Large intestine (tissue), 12 donors: Measurements from ENCODE around the gene PIK3AP1. TPM values are rescaled to one million over a fixed set of nuclear protein-coding genes. Genes with fewer than 3 reads are reported as not detected.

Experiments
- DNase-seq, 2 donors: peaks; one replicate each; pipeline versions ENCODE4 v3.0.0 to v3.0.0-alpha.2; 2013
- H3K27ac ChIP-seq: one replicate; pipeline ENCODE4 v1.5.1; 2013; ENCODE audit warnings: low read length
- H3K27me3 ChIP-seq: 2 replicates; pipeline ENCODE4 v1.6.1; 2013; ENCODE audit warnings: low read length; ENCODE audit not compliant: control insufficient read depth, insufficient read depth
- H3K36me3 ChIP-seq: 2 replicates; pipeline ENCODE4 v1.6.1; 2013; ENCODE audit warnings: low read length; ENCODE audit not compliant: control insufficient read depth, insufficient read depth
- H3K4me1 ChIP-seq: one replicate; pipeline ENCODE4 v1.6.1; 2013; ENCODE audit warnings: low read length; ENCODE audit not compliant: control insufficient read depth, insufficient read depth
- H3K4me3 ChIP-seq: one replicate; pipeline ENCODE4 v1.5.1; 2013; ENCODE audit warnings: low read length
- H3K9me3 ChIP-seq: one replicate; pipeline ENCODE4 v1.6.1; 2013; ENCODE audit warnings: mild to moderate bottlenecking, low read depth, low read length, moderate library complexity; ENCODE audit not compliant: control insufficient read depth
- WGBS: methylation state at CpG from one replicate; pipeline ENCODE4 v1.1.5; 2013; ENCODE audit warnings: low lambda C conversion rate; ENCODE audit not compliant: insufficient coverage; 5-methylcytosine and 5-hydroxymethylcytosine counted together
- long read RNA-seq, 11 donors: transcript quantifications; one replicate each; lab custom pipeline, GENCODE V29; 2026
- polyA plus RNA-seq: library from polyadenylated mRNA; unstranded; fragments of 120-200 nt; gene quantifications from one replicate; pipeline ENCODE4 v1.2.1, GENCODE V29; 2013

The PIK3AP1 gene
- polyA plus RNA-seq: 5.7 TPM
- long read RNA-seq, donor 1: 0 reads
- long read RNA-seq, donor 2: 0 reads
- long read RNA-seq, donor 3: 0 reads
- long read RNA-seq, donor 4: 0 reads
- long read RNA-seq, donor 5: 0 reads
- long read RNA-seq, donor 6, full-length matches to known transcripts: 1 of 1 reads
- long read RNA-seq, donor 6, partial matches to known transcripts: 0 of 1 reads
- long read RNA-seq, donor 6, other reads (novel, unspliced or antisense): 0 of 1 reads
- long read RNA-seq, donor 7: 0 reads
- long read RNA-seq, donor 8, full-length matches to known transcripts: 1 of 1 reads
- long read RNA-seq, donor 8, partial matches to known transcripts: 0 of 1 reads
- long read RNA-seq, donor 8, other reads (novel, unspliced or antisense): 0 of 1 reads
- long read RNA-seq, donor 9: 0 reads
- long read RNA-seq, donor 10, full-length matches to known transcripts: 1 of 12,750 reads
- long read RNA-seq, donor 10, partial matches to known transcripts: 12,749 of 12,750 reads
- long read RNA-seq, donor 10, other reads (novel, unspliced or antisense): 0 of 12,750 reads
- long read RNA-seq, donor 11, full-length matches to known transcripts: 1 of 6,820 reads
- long read RNA-seq, donor 11, partial matches to known transcripts: 6,819 of 6,820 reads
- long read RNA-seq, donor 11, other reads (novel, unspliced or antisense): 0 of 6,820 reads

- Histone ChIP-seq H3K27me3 (peaks cover 11% of the 10 kb centered on the region), H3K4me1 (peaks cover 8% of the 10 kb centered on the region), H3K4me3 (peak within 1 kb of the TSS; percentile 59), H3K9me3 (no peaks in the 10 kb centered on the region), H3K27ac (no peak within 1 kb of the TSS), H3K36me3 (no peaks in the 10 kb centered on the region)
- WGBS: no CpG with 5 or more reads among the region's 52 CpGs
- DNase-seq: peak; percentile 27 to 64
Observed at GRCh38 chr10:96720422-96721206, at the start of gene PIK3AP1. PIK3AP1 (minus strand) TSS chr10:96720514; CDS start chr10:96720394, 120 bp downstream.

- no peaks in the 10 kb centered on the region for H3K36me3 ChIP-seq
- H3K9me3 ChIP-seq: peaks cover 3% of the 10 kb centered on the region
- 97% methylated on average over 5 of the region's 11 CpGs for WGBS
- no peak overlapping the region for H3K27ac ChIP-seq
- no peaks in the 10 kb centered on the region for H3K27me3 ChIP-seq
- H3K4me3 ChIP-seq: no peak overlapping the region
- no peaks in the 10 kb centered on the region for H3K4me1 ChIP-seq
- no peak for DNase-seq
Observed at GRCh38 chr10:96768136-96768535, 47.8 kb upstream of the PIK3AP1 start.

GRCh38 chr10:96767611-96768010, 47.3 kb upstream of the PIK3AP1 start:
- DNase-seq: peak in 1 of 2 donors; percentile 29
- H3K27ac ChIP-seq: no peak overlapping the region
- no peaks in the 10 kb centered on the region for H3K36me3 ChIP-seq
- no peaks in the 10 kb centered on the region for H3K27me3 ChIP-seq
- H3K9me3 ChIP-seq: peaks cover 3% of the 10 kb centered on the region
- WGBS: 100% methylated on average over 1 of the region's 2 CpGs
- H3K4me1 ChIP-seq: no peaks in the 10 kb centered on the region
- H3K4me3 ChIP-seq: no peak overlapping the region

GRCh38 chr10:96765406-96766240, 45.3 kb upstream of the PIK3AP1 start:
- H3K27ac ChIP-seq: no peak overlapping the region
- no peaks in the 10 kb centered on the region for H3K4me1 ChIP-seq
- WGBS: no CpG with 5 or more reads among the region's 9 CpGs
- H3K27me3 ChIP-seq: no peaks in the 10 kb centered on the region
- H3K4me3 ChIP-seq: no peak overlapping the region
- DNase-seq: peak; percentile 67 to 68
- H3K9me3 ChIP-seq: no peaks in the 10 kb centered on the region
- no peaks in the 10 kb centered on the region for H3K36me3 ChIP-seq

- H3K9me3 ChIP-seq: no peaks in the 10 kb centered on the region
- H3K4me1 ChIP-seq: no peaks in the 10 kb centered on the region
- no peak overlapping the region for H3K4me3 ChIP-seq
- no peak overlapping the region for H3K27ac ChIP-seq
- 60% methylated on average over 1 of the region's 4 CpGs for WGBS
- no peaks in the 10 kb centered on the region for H3K27me3 ChIP-seq
- no peak for DNase-seq
- H3K36me3 ChIP-seq: no peaks in the 10 kb centered on the region
Observed at GRCh38 chr10:96764425-96765060, 44.2 kb upstream of the PIK3AP1 start.

GRCh38 chr10:96758423-96758822, 38.1 kb upstream of the PIK3AP1 start:
- Histone ChIP-seq H3K27me3 (no peaks in the 10 kb centered on the region), H3K27ac (no peak overlapping the region), H3K9me3 (no peaks in the 10 kb centered on the region), H3K36me3 (no peaks in the 10 kb centered on the region), H3K4me1 (no peaks in the 10 kb centered on the region), H3K4me3 (no peak overlapping the region)
- WGBS: no CpG with 5 or more reads among the region's 1 CpG
- DNase-seq: no peak

GRCh38 chr10:96756111-96756903, 36.0 kb upstream of the PIK3AP1 start:
- no peaks in the 10 kb centered on the region for H3K27me3 ChIP-seq
- H3K4me3 ChIP-seq: no peak overlapping the region
- H3K36me3 ChIP-seq: no peaks in the 10 kb centered on the region
- H3K27ac ChIP-seq: no peak overlapping the region
- WGBS: 0% methylated on average over 1 of the region's 5 CpGs
- DNase-seq: no peak
- H3K4me1 ChIP-seq: no peaks in the 10 kb centered on the region
- no peaks in the 10 kb centered on the region for H3K9me3 ChIP-seq

GRCh38 chr10:96753956-96754355, 33.6 kb upstream of the PIK3AP1 start:
- WGBS: no CpG with 5 or more reads among the region's 1 CpG
- H3K4me3 ChIP-seq: no peak overlapping the region

GRCh38 chr10:96752375-96752774, 32.1 kb upstream of the PIK3AP1 start:
- 92% methylated on average over 2 of the region's 4 CpGs for WGBS

More at GRCh38 chr10:96753956-96754355, 33.6 kb upstream of the PIK3AP1 start:
- Histone ChIP-seq H3K36me3 (no peaks in the 10 kb centered on the region), H3K4me1 (no peaks in the 10 kb centered on the region), H3K27me3 (no peaks in the 10 kb centered on the region), H3K27ac (no peak overlapping the region), H3K9me3 (no peaks in the 10 kb centered on the region)
- no peak for DNase-seq

More at GRCh38 chr10:96752375-96752774, 32.1 kb upstream of the PIK3AP1 start:
- Histone ChIP-seq H3K27me3 (no peaks in the 10 kb centered on the region), H3K27ac (no peak overlapping the region), H3K4me3 (no peak overlapping the region), H3K36me3 (no peaks in the 10 kb centered on the region), H3K4me1 (peaks cover 2% of the 10 kb centered on the region), H3K9me3 (no peaks in the 10 kb centered on the region)
- no peak for DNase-seq
